Measurements from ENCODE around the gene EFNA3. TPM values are rescaled to one million over a fixed set of nuclear protein-coding genes. Genes with fewer than 3 reads are reported as not detected.

EFNA3 gene
- total RNA-seq, 1 donor from 2014 or later = 1.1 TPM

DNA sequence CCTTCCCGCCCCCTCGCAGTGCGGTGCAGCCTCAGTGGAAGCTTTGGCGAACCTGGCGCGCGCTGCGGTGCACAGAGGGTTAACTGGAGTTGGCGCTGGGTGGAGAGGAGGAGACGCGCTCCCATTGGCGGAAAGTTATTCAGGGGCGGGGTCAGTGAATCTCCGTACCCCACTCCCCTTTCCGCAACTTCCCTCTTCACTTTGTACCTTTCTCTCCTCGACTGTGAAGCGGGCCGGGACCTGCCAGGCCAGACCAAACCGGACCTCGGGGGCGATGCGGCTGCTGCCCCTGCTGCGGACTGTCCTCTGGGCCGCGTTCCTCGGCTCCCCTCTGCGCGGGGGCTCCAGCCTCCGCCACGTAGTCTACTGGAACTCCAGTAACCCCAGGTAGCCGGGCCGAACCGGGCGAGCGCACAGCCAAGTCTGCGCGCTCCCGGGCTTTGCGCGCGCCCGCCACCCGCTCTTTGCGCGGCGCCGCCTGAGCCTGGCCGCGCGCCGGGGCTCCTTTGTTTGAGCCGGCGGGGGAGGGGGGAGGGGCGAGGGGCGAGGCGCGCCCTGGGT lies 15.0 kb upstream of the EFNA3 start, which contains the start of gene EFNA4:
EFNA4 (plus strand) TSS at position 191 of the 561 bp plus-strand sequence; CDS start at position 275, 84 bp downstream.
- intact Hi-C loops (cut with micrococcal nuclease) = no loop called here
- DNase-seq (peak; percentile 85), ATAC-seq (peak; percentile 91)

GRCh38 chr1:155064111-155064831 lies 14.4 kb upstream of the EFNA3 start:
- ATAC-seq (peak; percentile 9), DNase-seq (peak; percentile 39)
- intact Hi-C loops (cut with micrococcal nuclease) = no loop called here

DNA sequence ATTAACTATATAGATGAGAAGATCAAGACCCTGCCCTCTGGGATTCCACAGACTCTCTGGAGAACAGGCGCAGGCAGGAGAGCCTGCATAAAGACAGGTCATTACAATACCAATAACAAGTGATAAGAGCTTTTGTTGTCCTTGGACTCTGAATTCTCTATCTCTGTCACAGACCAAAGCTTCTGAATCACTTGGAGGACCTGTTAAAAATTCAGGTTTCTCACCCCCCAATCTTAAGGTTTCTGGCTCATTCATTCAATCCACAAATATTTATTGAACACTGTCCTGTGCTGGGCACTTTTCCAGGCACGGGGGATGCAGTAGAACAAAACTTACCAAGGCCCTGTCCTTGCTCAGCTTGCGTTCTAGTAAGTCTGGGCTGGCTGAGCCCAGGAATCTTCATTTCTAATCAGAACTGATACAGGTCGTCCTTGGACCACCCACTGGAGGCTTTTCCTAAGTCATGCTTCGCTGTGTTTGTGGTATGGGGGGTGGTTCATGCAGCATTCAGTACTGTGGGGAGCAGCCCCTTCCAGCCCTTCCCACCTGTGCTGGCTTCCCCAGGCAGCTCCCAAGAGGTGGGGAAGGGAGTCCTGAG lies 13.7 kb upstream of the EFNA3 start:
- no peak for DNase-seq
- intact Hi-C loops (cut with micrococcal nuclease) = no loop called here
- ATAC-seq = no peak

- DNase-seq (no peak), ATAC-seq (no peak)
- intact Hi-C loops (cut with micrococcal nuclease) = no loop called here
Measured at GRCh38 chr1:155066777-155067176, 11.9 kb upstream of the EFNA3 start.

- DNase-seq = no peak
- intact Hi-C loops (cut with micrococcal nuclease) = no loop called here
- ATAC-seq = no peak
Measured at GRCh38 chr1:155068599-155068998, 10.0 kb upstream of the EFNA3 start.

GRCh38 chr1:155069551-155070157 lies 9.0 kb upstream of the EFNA3 start:
- ATAC-seq = no peak
- no peak for DNase-seq
- intact Hi-C loops (cut with micrococcal nuclease) = no loop called here

GRCh38 chr1:155070158-155070621 lies 8.4 kb upstream of the EFNA3 start:
- intact Hi-C loops (cut with micrococcal nuclease) = no loop called here

DNA sequence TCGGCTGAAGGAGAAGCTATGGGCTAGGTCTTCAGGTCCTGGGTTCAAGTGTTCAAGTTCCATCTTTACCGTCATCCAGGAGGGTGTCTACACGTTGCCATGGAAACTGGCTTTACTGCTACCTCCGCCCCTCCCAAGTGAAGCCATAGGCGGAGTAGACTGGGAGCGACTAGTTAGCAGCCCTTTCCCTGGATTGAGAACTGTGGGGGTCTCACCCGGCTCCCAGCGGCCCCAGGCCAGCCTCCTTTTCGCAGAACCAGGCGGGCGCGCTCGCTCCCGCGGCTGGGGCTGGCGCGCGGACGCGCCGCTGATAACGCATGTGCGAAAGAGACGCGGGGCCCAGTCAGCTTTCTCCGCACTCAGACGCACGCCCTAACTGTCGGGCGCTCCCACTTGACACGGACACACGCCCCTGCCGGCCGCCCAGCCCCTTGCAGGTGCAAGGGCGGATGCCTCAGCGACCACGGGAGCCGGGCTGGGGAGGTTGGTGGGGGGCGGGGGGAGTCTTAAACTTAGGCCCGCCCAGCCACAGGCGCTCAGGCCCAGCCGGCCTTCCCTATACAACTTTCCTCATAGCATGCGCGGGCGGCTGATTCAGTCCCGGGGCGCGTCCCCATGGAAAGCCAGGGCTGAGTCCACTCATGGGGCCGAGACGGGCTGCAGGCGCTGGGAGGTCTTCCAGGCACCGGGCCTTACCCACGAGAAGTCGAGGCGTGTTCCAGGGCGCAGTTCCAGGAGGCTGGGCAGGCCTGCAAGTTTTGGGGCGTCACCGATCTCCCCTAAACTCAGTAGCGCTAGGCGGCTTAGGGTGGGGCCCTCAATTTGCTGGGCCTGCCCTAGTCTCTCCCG lies 7.7 kb upstream of the EFNA3 start:
- intact Hi-C loops (cut with micrococcal nuclease) = no loop called here

More at GRCh38 chr1:155070158-155070621, 8.4 kb upstream of the EFNA3 start:
- DNase-seq (no peak), ATAC-seq (no peak)

DNA sequence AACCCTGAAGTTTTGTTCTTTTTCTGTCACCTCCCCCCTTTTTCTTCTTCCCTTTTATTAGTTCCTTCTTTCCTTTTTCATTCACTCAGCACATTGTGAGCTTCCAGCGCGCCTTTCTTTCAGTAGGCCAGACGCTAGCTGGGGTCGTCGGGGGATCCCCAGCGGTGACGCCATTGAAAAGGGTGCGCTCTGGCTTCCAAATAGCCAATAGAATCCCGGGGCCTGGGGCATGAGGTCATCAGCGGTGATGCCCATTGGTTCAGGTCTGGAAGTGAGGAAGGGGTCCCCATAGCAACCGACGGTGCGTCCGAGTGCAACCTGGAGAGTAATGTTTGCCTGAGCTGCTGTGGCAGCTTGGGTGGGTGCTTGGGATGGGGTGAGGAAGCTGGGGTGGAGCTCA lies 6.9 kb upstream of the EFNA3 start:
- intact Hi-C loops (cut with micrococcal nuclease) = no loop called here
- ATAC-seq (no peak), DNase-seq (peak; percentile 27)

More for the DNA sequence above, 7.7 kb upstream of the EFNA3 start:
- DNase-seq = peak; percentile 89
- peak; percentile 90 for ATAC-seq

GRCh38 chr1:155072531-155073289 lies 5.9 kb upstream of the EFNA3 start:
- intact Hi-C loops (cut with micrococcal nuclease) = no loop called here
- ATAC-seq (no peak), DNase-seq (peak; percentile 5)

DNA sequence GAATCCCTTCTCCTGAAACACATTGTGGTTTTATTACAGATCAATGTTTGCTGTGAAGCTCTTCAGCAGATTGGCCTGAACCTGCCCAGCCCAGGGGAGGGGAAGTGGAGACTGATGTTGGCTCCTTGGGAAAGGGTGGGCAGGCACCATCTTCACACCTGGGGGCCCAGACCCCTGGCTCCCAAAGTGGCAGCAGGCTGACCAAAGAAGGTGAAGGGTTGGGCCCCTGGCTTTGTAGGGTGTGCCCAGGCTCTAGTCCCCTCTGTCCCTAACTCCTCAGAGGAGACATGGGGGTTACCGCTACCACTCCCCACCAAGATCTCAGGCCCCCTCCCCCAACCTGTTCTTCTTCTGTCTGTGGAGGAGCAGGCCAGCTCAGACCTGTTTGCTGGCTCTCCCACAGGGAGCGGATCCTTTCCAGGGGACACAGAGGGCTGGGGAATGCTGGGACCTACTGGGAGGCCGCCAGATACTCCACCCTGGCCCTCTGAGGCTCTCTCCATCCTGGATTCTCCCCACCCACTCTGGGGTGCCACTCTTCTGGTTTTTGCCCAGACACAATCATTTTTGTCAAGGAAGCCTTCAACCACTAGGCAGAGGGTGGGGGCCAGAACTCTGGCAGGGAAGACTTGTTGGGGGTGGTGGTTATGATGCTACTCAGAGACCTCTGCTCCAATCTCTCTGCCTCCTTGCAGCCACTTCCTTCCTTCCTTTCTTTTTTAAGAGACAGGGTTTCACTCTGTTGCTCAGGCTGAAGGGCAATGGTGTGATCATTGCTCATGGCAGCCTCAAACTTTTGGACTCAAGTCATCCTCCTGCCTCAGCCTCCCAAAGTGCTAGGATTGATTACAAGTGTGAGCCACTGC lies 5.0 kb upstream of the EFNA3 start:
- ATAC-seq (no peak), DNase-seq (no peak)
- intact Hi-C loops (cut with micrococcal nuclease) = no loop called here

DNA sequence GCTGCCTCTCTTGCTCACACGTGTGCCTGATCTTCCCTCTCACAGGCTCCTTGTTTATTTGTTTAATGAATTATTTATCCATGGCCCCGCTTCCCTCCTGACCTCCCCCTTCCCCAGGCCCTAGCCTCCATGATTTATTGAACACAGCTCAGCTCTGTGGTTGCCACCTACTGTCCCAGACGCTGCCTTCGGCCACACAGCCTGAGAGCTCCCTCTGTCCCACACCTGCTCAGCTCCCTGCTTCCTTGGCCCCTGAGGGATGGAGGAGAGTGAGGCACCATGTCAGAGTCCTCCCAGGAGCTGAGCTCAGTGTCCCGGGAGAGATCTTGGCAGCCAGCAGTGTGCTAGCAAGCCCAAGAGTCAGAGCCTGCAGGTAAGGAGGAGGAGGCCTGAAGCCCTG lies 3.1 kb upstream of the EFNA3 start:
- DNase-seq (no peak), ATAC-seq (no peak)
- intact Hi-C loops (cut with micrococcal nuclease) = no loop called here

GRCh38 chr1:155076371-155076770 lies 2.3 kb upstream of the EFNA3 start:
- intact Hi-C loops (cut with micrococcal nuclease) = no loop called here
- no peak for ATAC-seq
- no peak for DNase-seq

- intact Hi-C loops (cut with micrococcal nuclease) = no loop called here
- DNase-seq = no peak
- ATAC-seq = no peak
Measured at GRCh38 chr1:155077346-155077745, 1.3 kb upstream of the EFNA3 start.

- intact Hi-C loops (cut with micrococcal nuclease) = no loop called here
- no peak for ATAC-seq
- no peak for DNase-seq
Measured at GRCh38 chr1:155077758-155078445, 735 bp upstream of the EFNA3 start.

DNA sequence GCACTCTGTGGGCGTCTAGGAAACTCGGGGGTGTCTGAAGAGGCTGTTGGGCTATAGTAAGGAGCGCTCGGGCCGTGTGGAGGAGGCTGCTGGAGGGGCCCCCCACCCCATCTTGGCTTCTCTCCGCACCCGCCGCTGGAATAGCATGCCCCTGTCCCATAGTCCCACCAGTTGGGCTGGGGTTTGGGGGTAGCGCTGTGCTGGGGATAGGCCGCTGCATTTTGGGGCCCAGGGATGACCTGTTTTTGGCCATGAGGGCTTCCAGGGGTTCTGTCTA lies 511 bp downstream of the EFNA3 start:
- DNase-seq (no peak), ATAC-seq (no peak)
- intact Hi-C loops (cut with micrococcal nuclease) = no loop called here

Data from left ventricle myocardium superior (tissue), 1 donor.